GM12801 (cell line): ENCODE data around the gene C1GALT1C1.

Source experiments
- TF ChIP-seq, protein P1 (sequence below): IDR thresholded peaks from one replicate; pipeline ENCODE4 v1.5.1; 2011; ENCODE audit warnings: control low read depth; ENCODE audit not compliant: insufficient read length; ENCODE audit errors: extremely low read depth

C1GALT1C1 gene

GRCh38 chrX:120662662-120663061, 32.8 kb upstream of the C1GALT1C1 start:
- TF ChIP-seq, protein P1, sequence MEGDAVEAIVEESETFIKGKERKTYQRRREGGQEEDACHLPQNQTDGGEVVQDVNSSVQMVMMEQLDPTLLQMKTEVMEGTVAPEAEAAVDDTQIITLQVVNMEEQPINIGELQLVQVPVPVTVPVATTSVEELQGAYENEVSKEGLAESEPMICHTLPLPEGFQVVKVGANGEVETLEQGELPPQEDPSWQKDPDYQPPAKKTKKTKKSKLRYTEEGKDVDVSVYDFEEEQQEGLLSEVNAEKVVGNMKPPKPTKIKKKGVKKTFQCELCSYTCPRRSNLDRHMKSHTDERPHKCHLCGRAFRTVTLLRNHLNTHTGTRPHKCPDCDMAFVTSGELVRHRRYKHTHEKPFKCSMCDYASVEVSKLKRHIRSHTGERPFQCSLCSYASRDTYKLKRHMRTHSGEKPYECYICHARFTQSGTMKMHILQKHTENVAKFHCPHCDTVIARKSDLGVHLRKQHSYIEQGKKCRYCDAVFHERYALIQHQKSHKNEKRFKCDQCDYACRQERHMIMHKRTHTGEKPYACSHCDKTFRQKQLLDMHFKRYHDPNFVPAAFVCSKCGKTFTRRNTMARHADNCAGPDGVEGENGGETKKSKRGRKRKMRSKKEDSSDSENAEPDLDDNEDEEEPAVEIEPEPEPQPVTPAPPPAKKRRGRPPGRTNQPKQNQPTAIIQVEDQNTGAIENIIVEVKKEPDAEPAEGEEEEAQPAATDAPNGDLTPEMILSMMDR, result no peak

DNA sequence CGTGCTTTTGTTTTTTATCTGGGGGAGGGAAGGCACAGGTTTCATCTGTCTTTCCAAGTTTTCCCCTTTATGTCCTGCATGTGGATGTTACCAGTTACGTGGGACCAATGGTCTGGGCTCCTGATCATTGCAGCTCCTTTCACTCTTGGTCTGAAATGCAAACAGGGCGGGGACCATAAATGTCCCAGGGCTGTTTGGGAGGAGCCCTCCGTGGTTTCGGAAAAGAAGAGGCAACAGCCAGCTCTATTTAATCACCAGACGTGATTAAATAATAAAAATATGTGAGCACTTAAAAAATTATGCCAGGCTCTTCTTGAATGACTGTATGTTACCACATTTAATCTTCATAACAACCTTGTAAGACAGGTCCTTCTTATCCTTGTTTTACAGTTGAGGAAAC, 30.8 kb upstream of the C1GALT1C1 start:
- TF ChIP-seq, protein P1, result no peak

DNA sequence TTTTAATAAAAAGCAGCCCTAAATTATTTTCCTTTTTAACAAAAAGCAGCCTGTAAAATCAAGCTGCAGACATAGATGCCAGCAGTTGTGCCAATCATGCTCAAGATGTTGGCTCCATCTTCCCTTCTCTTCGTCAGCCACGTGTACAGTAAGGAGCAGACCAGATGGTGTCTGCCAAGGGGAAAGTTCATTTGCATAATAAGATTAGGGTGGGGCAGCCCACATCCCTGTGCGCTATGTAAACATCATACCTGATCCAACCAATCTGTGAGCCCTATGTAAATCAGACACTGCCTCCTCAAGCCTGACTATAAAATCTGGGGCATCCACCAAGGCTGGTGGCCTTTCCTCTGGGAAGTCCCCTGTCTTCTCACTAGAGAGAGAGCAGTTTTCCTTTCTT, 23.1 kb upstream of the C1GALT1C1 start:
- TF ChIP-seq, protein P1, result no peak

DNA sequence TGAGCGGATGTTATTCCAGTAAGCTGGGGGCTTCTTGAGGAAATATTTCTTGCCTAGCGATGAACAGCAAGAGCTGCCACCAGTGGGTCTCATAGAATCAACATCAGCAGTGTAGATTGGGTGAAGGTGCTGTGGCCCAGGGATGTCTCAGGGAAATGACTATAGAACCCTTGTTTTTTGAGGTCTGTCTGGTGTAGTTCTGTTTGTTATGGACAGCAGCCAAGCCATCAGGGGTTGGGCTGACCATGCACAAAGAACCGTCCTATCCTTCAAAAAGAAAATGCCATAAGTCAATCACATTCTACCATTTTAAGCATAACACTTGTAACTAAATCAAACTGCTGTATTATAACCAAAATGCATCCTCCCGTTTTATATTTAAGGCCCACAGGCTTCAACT, 17.3 kb upstream of the C1GALT1C1 start:
- TF ChIP-seq, protein P1, result no peak

GRCh38 chrX:120642871-120643270, 13.0 kb upstream of the C1GALT1C1 start:
- TF ChIP-seq, protein P1, result no peak

- TF ChIP-seq, protein P1, result no peak
These were observed 8.8 kb upstream of the C1GALT1C1 start for GRCh38 chrX:120638619-120639018.

GRCh38 chrX:120625371-120625770, 4.5 kb downstream of the C1GALT1C1 start:
- TF ChIP-seq, protein P1, result no peak

- TF ChIP-seq, protein P1, result no peak
These were observed 11.7 kb downstream of the C1GALT1C1 start for GRCh38 chrX:120617996-120618630.
